Mesenchymal stem cell (in vitro differentiated cells and primary cell): Measurements from ENCODE around the gene SPRY1.

Experiments
- DNase-seq: peaks from one replicate; pipeline ENCODE4 v3.0.0-alpha.2; 2013
- H2AFZ ChIP-seq: one replicate; pipeline ENCODE4 v1.6.1; 2013; ENCODE audit warnings: low read depth, mild to moderate bottlenecking, control low read depth, inconsistent platforms, low read length, moderate library complexity
- H2AK5ac ChIP-seq: 2 replicates; pipeline ENCODE4 v1.6.1; 2013; ENCODE audit warnings: low read length, moderate library complexity, mild to moderate bottlenecking, inconsistent platforms; ENCODE audit not compliant: severe bottlenecking
- H2BK120ac ChIP-seq: one replicate; pipeline ENCODE4 v1.6.1; 2013; ENCODE audit warnings: low read depth, mild to moderate bottlenecking, inconsistent platforms, low read length, moderate library complexity
- H2BK12ac ChIP-seq, 2 experiments: one replicate each; pipeline ENCODE4 v1.6.1; 2013; ENCODE audit warnings: inconsistent platforms in 2 of 2, low read length in 2 of 2, mild to moderate bottlenecking in 2 of 2, moderate library complexity in 2 of 2, control low read depth in 1 of 2
- H2BK15ac ChIP-seq: one replicate; pipeline ENCODE4 v1.6.1; 2013; ENCODE audit warnings: mild to moderate bottlenecking, low read depth, inconsistent platforms; ENCODE audit not compliant: poor library complexity, severe bottlenecking
- H2BK5ac ChIP-seq: 2 replicates; pipeline ENCODE4 v1.6.1; 2013; ENCODE audit warnings: low read depth, mild to moderate bottlenecking, low read length, control low read depth, inconsistent platforms; ENCODE audit not compliant: poor library complexity, severe bottlenecking
- H3K14ac ChIP-seq, 2 experiments: one replicate each; pipeline ENCODE4 v1.6.1; 2013; ENCODE audit warnings: inconsistent platforms in 2 of 2, low read length in 2 of 2, control low read depth in 1 of 2, mild to moderate bottlenecking in 1 of 2, moderate library complexity in 1 of 2
- H3K18ac ChIP-seq, 2 experiments: one replicate each; pipeline ENCODE4 v1.6.1; 2013; ENCODE audit warnings: inconsistent platforms in 2 of 2, low read length in 2 of 2, control low read depth in 1 of 2, low read depth in 1 of 2, mild to moderate bottlenecking in 1 of 2
- H3K23ac ChIP-seq, 2 experiments: one replicate each; pipeline ENCODE4 v1.6.1; 2013; ENCODE audit warnings: inconsistent platforms in 2 of 2, low read length in 2 of 2, mild to moderate bottlenecking in 2 of 2, moderate library complexity in 2 of 2, control low read depth in 1 of 2
- H3K27ac ChIP-seq: 2 replicates; pipeline ENCODE4 v1.5.1; 2013; ENCODE audit warnings: mild to moderate bottlenecking, moderate library complexity, low read length, control low read depth, inconsistent platforms; ENCODE audit not compliant: poor library complexity, severe bottlenecking
- H3K27me3 ChIP-seq, 2 experiments: 2 replicates each; pipeline versions ENCODE4 v1.6.1 to v1.7.0; 2013; ENCODE audit warnings: low read length in 2 of 2, mild to moderate bottlenecking in 2 of 2, moderate library complexity in 2 of 2, control low read depth in 1 of 2, inconsistent platforms in 1 of 2; ENCODE audit not compliant: control insufficient read depth in 1 of 2, insufficient read depth in 1 of 2
- H3K36me3 ChIP-seq, 2 experiments: 2 replicates each; pipeline versions ENCODE4 v1.6.1 to v1.7.0; 2013; ENCODE audit warnings: low read length in 2 of 2, control low read depth in 1 of 2, inconsistent platforms in 1 of 2, low read depth in 1 of 2, mild to moderate bottlenecking in 1 of 2; ENCODE audit not compliant: insufficient read depth in 2 of 2, control insufficient read depth in 1 of 2
- H3K4ac ChIP-seq, 2 experiments: one replicate each; pipeline ENCODE4 v1.6.1; 2013; ENCODE audit warnings: inconsistent platforms in 2 of 2, low read length in 2 of 2, mild to moderate bottlenecking in 2 of 2, moderate library complexity in 2 of 2, control low read depth in 1 of 2, low read depth in 1 of 2
- H3K4me1 ChIP-seq: 2 replicates; pipeline ENCODE4 v1.6.1; 2013; ENCODE audit warnings: low read depth, low read length, control low read depth; ENCODE audit not compliant: control insufficient read depth, insufficient read depth
- H3K4me2 ChIP-seq: 2 replicates; pipeline ENCODE4 v1.6.1; 2013; ENCODE audit warnings: low read length, mild to moderate bottlenecking, inconsistent platforms; ENCODE audit not compliant: poor library complexity, severe bottlenecking
- H3K4me3 ChIP-seq, 2 experiments: 2 replicates each; pipeline versions ENCODE4 v1.5.1 to v1.7.0; 2013; ENCODE audit warnings: low read length in 2 of 2, mild to moderate bottlenecking in 2 of 2, control low read depth in 1 of 2, low read depth in 1 of 2; ENCODE audit not compliant: insufficient read depth in 1 of 2
- H3K79me1 ChIP-seq: replicated peaks from 2 replicates; pipeline ENCODE4 v1.6.1; 2013; ENCODE audit warnings: mild to moderate bottlenecking, control low read depth, low read length, inconsistent platforms; ENCODE audit not compliant: poor library complexity, severe bottlenecking
- H3K9ac ChIP-seq: 2 replicates; pipeline ENCODE4 v1.7.0; 2013; ENCODE audit warnings: mild to moderate bottlenecking, low read length, moderate library complexity
- H3K9me3 ChIP-seq: 2 replicates; pipeline ENCODE4 v1.7.0; 2013; ENCODE audit warnings: mild to moderate bottlenecking, low read length; ENCODE audit not compliant: control insufficient read depth
- H4K8ac ChIP-seq: one replicate; pipeline ENCODE4 v1.6.1; 2013; ENCODE audit warnings: inconsistent platforms, mild to moderate bottlenecking, low read length, moderate library complexity
- H4K91ac ChIP-seq: one replicate; pipeline ENCODE4 v1.6.1; 2013; ENCODE audit warnings: mild to moderate bottlenecking, low read length, inconsistent platforms
- WGBS: methylation state at CpG from one replicate; pipeline ENCODE4 v1.1.7; 2013; ENCODE audit warnings: mixed read lengths; 5-methylcytosine and 5-hydroxymethylcytosine counted together

The SPRY1 gene

GRCh38 chr4:123405267-123405865 is 8.8 kb downstream of the SPRY1 start:
- WGBS = 78% methylated on average over 5 of the region's 5 CpGs

GRCh38 chr4:123406872-123407271 is 10.3 kb downstream of the SPRY1 start:
- Histone ChIP-seq H2BK15ac (no peak overlapping the region), H3K36me3 (peaks cover 5 to 25% of the 10 kb centered on the region in 2 experiments)
- 90% methylated on average over 4 of the region's 4 CpGs for WGBS

More at GRCh38 chr4:123405267-123405865, 8.8 kb downstream of the SPRY1 start:
- H3K9ac ChIP-seq = peak overlapping the region; percentile 47
- H3K4me2 ChIP-seq = no peak overlapping the region
- no peak overlapping the region for H2BK12ac ChIP-seq
- H3K18ac ChIP-seq = no peak overlapping the region
- H3K4me3 ChIP-seq = peak overlapping the region in 1 of 2 experiments; percentile 92
- H3K4ac ChIP-seq = no peak overlapping the region
- DNase-seq = no peak
- no peak overlapping the region for H2BK5ac ChIP-seq
- no peak overlapping the region for H3K27ac ChIP-seq
- no peak overlapping the region for H2BK15ac ChIP-seq
- H3K27me3 ChIP-seq = no peaks in the 10 kb centered on the region
- H3K9me3 ChIP-seq = no peaks in the 10 kb centered on the region
- H3K4me1 ChIP-seq = peaks cover 5% of the 10 kb centered on the region
- H2BK120ac ChIP-seq = no peak overlapping the region
- H3K23ac ChIP-seq = no peak overlapping the region
- H2AK5ac ChIP-seq = no peak overlapping the region
- H3K14ac ChIP-seq = no peak overlapping the region
- no peak overlapping the region for H2AFZ ChIP-seq
- H3K79me1 ChIP-seq = peaks cover 9% of the 10 kb centered on the region
- H4K91ac ChIP-seq = no peak overlapping the region
- peaks cover 7 to 29% of the 10 kb centered on the region in 2 experiments for H3K36me3 ChIP-seq
- H4K8ac ChIP-seq = no peak overlapping the region

GRCh38 chr4:123408471-123409084 is 12.0 kb downstream of the SPRY1 start:
- H3K14ac ChIP-seq = no peak overlapping the region
- H2BK12ac ChIP-seq = no peak overlapping the region
- DNase-seq = no peak
- no peak overlapping the region for H3K18ac ChIP-seq
- H3K4me3 ChIP-seq = no peak overlapping the region
- peak overlapping the region; percentile 31 for H3K9ac ChIP-seq
- no peak overlapping the region for H2AFZ ChIP-seq
- no peaks in the 10 kb centered on the region for H3K27me3 ChIP-seq
- no peak overlapping the region for H3K23ac ChIP-seq
- no peak overlapping the region for H4K91ac ChIP-seq
- peaks cover 0 to 8% of the 10 kb centered on the region in 2 experiments for H3K36me3 ChIP-seq
- H3K4ac ChIP-seq = no peak overlapping the region
- H2BK15ac ChIP-seq = no peak overlapping the region
- no peak overlapping the region for H2BK5ac ChIP-seq
- no peak overlapping the region for H2AK5ac ChIP-seq
- 91% methylated on average over 5 of the region's 5 CpGs for WGBS
- no peak overlapping the region for H3K27ac ChIP-seq
- no peak overlapping the region for H3K4me2 ChIP-seq
- peaks cover 5% of the 10 kb centered on the region for H3K79me1 ChIP-seq
- H2BK120ac ChIP-seq = no peak overlapping the region
- no peaks in the 10 kb centered on the region for H3K9me3 ChIP-seq
- H3K4me1 ChIP-seq = peaks cover under 1% of the 10 kb centered on the region
- no peak overlapping the region for H4K8ac ChIP-seq

More at GRCh38 chr4:123406872-123407271, 10.3 kb downstream of the SPRY1 start:
- H2BK120ac ChIP-seq = no peak overlapping the region
- H2AK5ac ChIP-seq = no peak overlapping the region
- H3K4me2 ChIP-seq = no peak overlapping the region
- DNase-seq = no peak
- H3K27ac ChIP-seq = no peak overlapping the region
- H2BK5ac ChIP-seq = no peak overlapping the region
- H3K4me3 ChIP-seq = no peak overlapping the region
- H3K79me1 ChIP-seq = peaks cover 9% of the 10 kb centered on the region
- H3K9me3 ChIP-seq = no peaks in the 10 kb centered on the region
- peaks cover 2% of the 10 kb centered on the region for H3K4me1 ChIP-seq
- H4K91ac ChIP-seq = no peak overlapping the region
- H3K4ac ChIP-seq = no peak overlapping the region
- H3K18ac ChIP-seq = no peak overlapping the region
- H2AFZ ChIP-seq = no peak overlapping the region
- no peak overlapping the region for H3K9ac ChIP-seq
- H3K23ac ChIP-seq = no peak overlapping the region
- H3K27me3 ChIP-seq = no peaks in the 10 kb centered on the region
- no peak overlapping the region for H3K14ac ChIP-seq
- no peak overlapping the region for H2BK12ac ChIP-seq
- H4K8ac ChIP-seq = no peak overlapping the region

- H3K23ac ChIP-seq = no peak overlapping the region
- H4K8ac ChIP-seq = no peak overlapping the region
- H3K9me3 ChIP-seq = no peaks in the 10 kb centered on the region
- H3K4me3 ChIP-seq = no peak overlapping the region
- H3K14ac ChIP-seq = no peak overlapping the region
- H3K18ac ChIP-seq = no peak overlapping the region
- no peak overlapping the region for H3K4ac ChIP-seq
- H3K4me1 ChIP-seq = peaks cover 5% of the 10 kb centered on the region
- no peak overlapping the region for H2BK15ac ChIP-seq
- no peak overlapping the region for H4K91ac ChIP-seq
- WGBS = 92% methylated on average over 2 of the region's 2 CpGs
- no peak overlapping the region for H2AK5ac ChIP-seq
- H2BK5ac ChIP-seq = no peak overlapping the region
- H3K27me3 ChIP-seq = no peaks in the 10 kb centered on the region
- H3K79me1 ChIP-seq = peaks cover 5% of the 10 kb centered on the region
- no peak overlapping the region for H2BK120ac ChIP-seq
- no peak overlapping the region for H3K4me2 ChIP-seq
- no peak for DNase-seq
- H2BK12ac ChIP-seq = no peak overlapping the region
- H3K9ac ChIP-seq = no peak overlapping the region
- no peak overlapping the region for H2AFZ ChIP-seq
- H3K36me3 ChIP-seq = peaks cover 0 to under 1% of the 10 kb centered on the region in 2 experiments
- no peak overlapping the region for H3K27ac ChIP-seq
These were observed 12.7 kb downstream of the SPRY1 start for GRCh38 chr4:123409334-123409733.
